Activated naive CD4-positive, alpha-beta T cell (primary cell): ENCODE results near the gene ASTN1.

ENCODE experiments used
- DNase-seq, 4 experiments: peaks; one replicate each; lab custom pipeline; 2025; lab: John Stamatoyannopoulos, UW

The ASTN1 gene

GRCh38 chr1:176878750-176879536 is 285.6 kb downstream of the ASTN1 start:
- DNase-seq, result no peak

- DNase-seq, result no peak
Observed at GRCh38 chr1:176877557-176877956, 287.0 kb downstream of the ASTN1 start.

- no peak for DNase-seq
Observed at GRCh38 chr1:176876966-176877515, 287.5 kb downstream of the ASTN1 start.

GRCh38 chr1:176869577-176869976 is 294.9 kb downstream of the ASTN1 start:
- DNase-seq, result no peak

GRCh38 chr1:176866011-176866714 is 298.3 kb downstream of the ASTN1 start:
- DNase-seq, result no peak

GRCh38 chr1:176864211-176864610 is 300.3 kb downstream of the ASTN1 start:
- DNase-seq, result no peak

GRCh38 chr1:176863613-176864012 is 300.9 kb downstream of the ASTN1 start:
- DNase-seq, result no peak

- no peak for DNase-seq
Observed at GRCh38 chr1:176858433-176858916, 306.0 kb downstream of the ASTN1 start.

GRCh38 chr1:176857632-176858031 is 306.9 kb downstream of the ASTN1 start:
- no peak for DNase-seq

GRCh38 chr1:176854758-176855745 is 309.5 kb downstream of the ASTN1 start:
- no peak for DNase-seq

GRCh38 chr1:176854121-176854520 is 310.4 kb downstream of the ASTN1 start:
- no peak for DNase-seq

GRCh38 chr1:176853503-176853902 is 311.0 kb downstream of the ASTN1 start:
- no peak for DNase-seq

GRCh38 chr1:176852124-176852523 is 312.4 kb downstream of the ASTN1 start:
- DNase-seq, result no peak

GRCh38 chr1:176850871-176851270 is 313.6 kb downstream of the ASTN1 start:
- no peak for DNase-seq

GRCh38 chr1:176849281-176849680 is 315.2 kb downstream of the ASTN1 start:
- DNase-seq, result no peak

- no peak for DNase-seq
Observed at GRCh38 chr1:176847052-176847451, 317.5 kb downstream of the ASTN1 start.

GRCh38 chr1:176843352-176844297 is 320.9 kb downstream of the ASTN1 start:
- no peak for DNase-seq

GRCh38 chr1:176841238-176841637 is 323.3 kb downstream of the ASTN1 start:
- DNase-seq, result no peak

GRCh38 chr1:176839216-176839615 is 325.3 kb downstream of the ASTN1 start:
- no peak for DNase-seq

GRCh38 chr1:176838276-176838995 is 326.1 kb downstream of the ASTN1 start:
- no peak for DNase-seq
